ENCODE data around the gene UQCR11.

The UQCR11 gene

GRCh38 chr19:1566392-1567115 lies 38.7 kb downstream of the UQCR11 start:
- DNase-seq, result peak; percentile 68 to 73

DNA sequence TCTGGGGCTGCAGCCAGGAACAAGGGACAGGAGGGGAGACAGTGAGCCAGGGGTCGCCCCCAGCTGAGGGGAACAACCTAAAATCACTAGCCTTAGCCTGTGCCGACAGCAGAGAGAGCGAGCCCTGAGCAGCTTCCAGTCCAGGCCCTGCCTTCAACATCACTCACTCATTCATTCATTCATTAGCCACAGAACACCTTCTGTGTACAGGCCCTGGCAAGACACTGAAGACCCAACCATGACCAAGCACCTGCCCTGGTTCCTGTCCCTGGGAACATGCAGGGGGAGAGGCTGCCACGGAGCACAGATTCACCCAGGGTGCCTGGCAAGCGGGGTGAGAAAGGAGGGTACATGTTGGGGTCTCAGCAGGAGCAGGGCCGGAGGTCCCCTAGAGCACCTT lies 42.0 kb downstream of the UQCR11 start:
- DNase-seq, result no peak

DNA sequence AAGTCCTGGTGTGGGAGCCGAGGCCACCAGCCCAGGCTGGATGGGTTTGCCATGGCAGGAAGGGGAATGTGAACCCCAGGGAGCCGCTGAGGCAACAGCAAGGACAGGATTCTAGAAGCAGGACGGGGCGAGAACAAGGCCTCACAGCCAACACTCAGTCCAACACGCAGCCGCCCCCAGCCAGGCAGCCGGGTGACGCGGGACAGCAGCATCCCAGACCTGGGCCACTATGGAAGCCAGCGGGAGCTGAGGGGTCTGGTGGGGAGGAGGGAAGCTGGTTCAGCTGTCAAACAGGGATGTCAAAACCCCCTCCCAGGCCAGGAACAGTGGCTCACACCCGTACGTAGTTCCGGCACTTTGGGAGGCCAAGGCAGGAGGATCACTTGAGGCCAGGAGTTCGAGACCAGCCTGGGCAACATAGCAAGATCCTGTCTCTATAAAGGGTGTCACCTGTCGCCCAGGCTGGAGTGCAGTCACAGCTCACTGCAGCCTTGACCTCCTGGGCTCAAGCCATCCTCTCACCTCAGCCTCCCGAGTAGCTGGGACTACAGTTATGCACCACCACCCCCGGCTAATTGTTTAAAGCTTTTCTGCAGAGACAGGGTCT lies 43.9 kb downstream of the UQCR11 start:
- DNase-seq, result no peak

- DNase-seq, result no peak
Observed at GRCh38 chr19:1560286-1560882, 44.9 kb downstream of the UQCR11 start.

GRCh38 chr19:1558552-1558951 lies 46.7 kb downstream of the UQCR11 start:
- DNase-seq, result no peak

GRCh38 chr19:1556390-1557070 lies 48.7 kb downstream of the UQCR11 start:
- no peak for DNase-seq

- DNase-seq, result no peak
Observed at GRCh38 chr19:1555487-1556389, 49.5 kb downstream of the UQCR11 start.

DNA sequence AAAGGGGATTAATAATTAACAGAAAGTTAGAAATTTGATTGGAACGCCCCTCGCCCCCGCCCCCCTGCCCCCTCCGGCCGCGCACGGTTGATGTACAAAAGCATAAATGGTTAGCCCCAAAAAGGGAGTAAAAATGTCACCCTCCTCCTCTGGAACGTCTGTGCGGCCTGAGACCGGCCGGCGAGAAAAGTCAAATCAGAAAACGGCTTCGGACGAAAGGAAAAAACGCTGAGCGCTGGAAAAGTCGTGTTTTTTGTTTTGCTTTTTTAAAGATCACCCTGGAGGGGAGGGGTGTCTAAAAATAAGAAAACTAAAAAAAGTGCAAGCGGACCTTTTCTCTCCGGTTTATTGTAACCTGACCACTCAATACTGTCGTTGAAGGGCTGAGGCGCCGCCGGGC lies 50.3 kb downstream of the UQCR11 start:
- DNase-seq, result no peak

- DNase-seq, result no peak
Observed at GRCh38 chr19:1553415-1553814, 51.8 kb downstream of the UQCR11 start.

- no peak for DNase-seq
Observed at GRCh38 chr19:1551068-1552040, 53.9 kb downstream of the UQCR11 start.

- no peak for DNase-seq
Observed at GRCh38 chr19:1549332-1549945, 55.8 kb downstream of the UQCR11 start.
